Suppressor macrophage treated with lipopolysaccharide for 1 hour (primary cell): ENCODE measurements around the gene DCLK2.
A peak's percentile ranks its signal among the peaks of the same experiment; 100 is the strongest.

Experiments
- DNase-seq, 3 donors: peaks; one replicate each; pipeline ENCODE4 v3.0.0-alpha.2; 2020 to 2022

DCLK2 gene

DNA sequence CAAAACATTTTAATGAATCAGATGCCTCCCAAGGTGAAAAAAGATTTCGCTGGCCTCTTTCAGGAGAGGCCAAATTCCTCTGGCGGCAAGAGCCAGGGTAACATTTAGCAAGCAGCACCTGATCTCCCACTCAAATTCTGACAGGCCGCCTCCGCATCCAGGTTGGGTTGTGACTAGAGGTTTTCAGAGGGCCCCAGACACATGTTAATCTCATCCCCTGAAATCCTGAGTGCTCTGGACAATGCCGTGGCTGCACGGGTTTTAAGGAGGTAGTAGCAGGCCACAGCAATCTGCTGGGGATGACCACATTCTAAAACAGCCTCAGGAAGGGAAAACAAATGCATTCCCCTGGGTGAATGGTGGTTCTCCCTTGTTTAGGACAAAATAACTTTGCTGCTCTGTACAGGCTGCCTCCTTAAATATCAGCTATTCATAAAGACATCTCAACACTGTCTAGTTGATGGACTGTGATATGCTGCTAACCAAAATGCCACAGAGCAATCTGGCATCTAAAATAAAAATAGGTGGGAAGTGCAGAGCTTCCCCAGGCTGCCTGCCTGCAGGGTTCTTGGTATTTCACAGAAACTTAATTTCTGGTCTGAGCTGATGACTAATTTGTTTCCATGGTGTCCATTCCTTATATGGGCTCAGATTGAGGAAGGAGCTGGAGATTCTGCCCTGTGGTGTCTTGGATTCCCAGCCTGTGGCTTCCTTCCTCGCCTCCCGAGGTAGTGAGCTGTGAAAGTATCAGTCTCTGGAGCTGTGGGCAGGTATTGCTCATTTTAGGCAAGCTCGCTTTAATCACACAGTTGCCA lies 202.0 kb downstream of the DCLK2 start:
- DNase-seq, result peak; percentile 79 to 82 (median 80)

DNA sequence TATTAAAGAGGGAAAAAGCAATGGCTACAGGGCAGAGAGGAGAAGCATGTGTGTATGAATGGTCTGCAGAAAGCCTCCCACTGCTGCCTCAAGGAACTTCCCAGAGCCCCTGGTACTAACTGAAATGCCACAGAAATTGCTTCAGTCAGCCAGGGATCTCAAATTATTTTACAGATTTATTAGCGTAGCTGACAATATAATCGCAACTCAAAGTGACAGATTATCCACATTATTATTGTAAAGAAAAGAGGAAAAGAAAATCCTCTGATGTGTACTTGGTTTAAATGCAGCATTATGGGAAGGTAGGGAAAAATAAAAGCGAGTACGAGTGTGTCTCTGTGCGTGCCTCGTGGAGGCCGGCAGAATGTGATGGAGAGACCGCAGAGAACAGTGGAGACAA lies 202.7 kb downstream of the DCLK2 start:
- DNase-seq, result no peak

GRCh38 chr4:150283689-150284088 lies 205.4 kb downstream of the DCLK2 start:
- no peak for DNase-seq

DNA sequence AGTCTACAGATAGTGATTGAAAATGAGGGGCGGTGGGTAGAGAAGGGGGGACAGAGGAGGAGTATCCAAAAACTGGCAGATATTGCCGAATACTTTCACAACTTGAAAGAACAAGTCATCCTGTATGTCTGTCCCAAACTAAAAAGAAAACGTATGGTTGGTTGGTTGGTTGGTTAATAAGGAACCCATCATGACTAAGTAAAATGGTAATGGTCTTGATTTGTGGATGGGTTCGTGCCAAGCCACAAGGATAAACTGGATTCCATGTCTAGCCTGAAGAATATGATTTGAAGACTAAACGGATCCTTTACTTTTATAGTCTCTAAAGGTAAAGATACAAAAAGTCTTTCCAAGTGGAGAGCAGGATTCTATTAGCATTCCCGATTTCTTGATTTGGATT lies 208.4 kb downstream of the DCLK2 start:
- no peak for DNase-seq

- no peak for DNase-seq
These were observed 211.0 kb downstream of the DCLK2 start for GRCh38 chr4:150289198-150289597.

DNA sequence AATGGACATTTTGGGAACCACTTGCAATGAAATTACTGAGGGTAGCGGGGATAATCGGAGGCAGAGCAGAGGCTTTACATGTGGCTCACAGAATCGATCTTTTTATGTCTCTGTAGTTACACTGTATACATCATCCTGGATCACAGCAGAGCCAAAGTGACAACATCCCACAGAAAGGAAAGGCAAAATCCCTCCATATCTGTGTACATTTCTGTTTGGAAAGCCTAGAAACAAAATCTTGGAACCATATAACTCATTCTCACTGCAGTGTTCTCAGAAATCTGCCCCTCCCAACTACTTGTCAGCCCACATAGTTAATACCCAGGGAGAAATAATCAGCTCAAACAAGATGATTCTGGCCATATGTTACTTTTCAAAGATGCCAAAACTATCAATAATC lies 211.6 kb downstream of the DCLK2 start:
- DNase-seq, result no peak

DNA sequence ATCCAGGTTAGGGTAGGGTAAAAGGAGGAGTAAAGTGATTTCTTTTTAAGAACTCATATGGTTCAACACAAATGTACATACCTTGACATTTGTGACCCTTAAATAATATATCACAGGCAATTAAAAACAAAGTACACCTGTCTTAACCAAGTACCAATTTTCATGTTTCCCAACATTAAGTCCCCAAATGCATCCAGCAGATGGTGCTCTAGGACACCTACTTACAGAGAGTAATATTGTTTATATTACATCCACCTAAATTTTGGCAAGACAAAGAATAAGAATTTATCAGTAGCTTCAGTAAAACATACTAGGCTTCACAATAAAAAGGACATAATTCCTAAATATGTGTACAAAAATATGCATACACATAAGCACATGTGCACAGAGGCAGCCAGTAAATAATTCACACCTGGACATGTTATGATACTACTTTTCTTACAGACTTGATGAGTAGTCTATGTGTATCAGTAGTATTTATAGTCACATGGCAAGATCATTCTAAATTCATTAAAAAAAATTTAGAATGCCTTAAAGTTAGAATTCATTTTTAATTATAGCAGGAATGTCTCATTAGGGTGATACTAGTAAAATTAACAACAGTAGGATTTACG lies 219.7 kb downstream of the DCLK2 start:
- peak; percentile 65 to 72 (median 70) for DNase-seq

GRCh38 chr4:150299816-150300215 lies 221.6 kb downstream of the DCLK2 start:
- DNase-seq, result no peak

DNA sequence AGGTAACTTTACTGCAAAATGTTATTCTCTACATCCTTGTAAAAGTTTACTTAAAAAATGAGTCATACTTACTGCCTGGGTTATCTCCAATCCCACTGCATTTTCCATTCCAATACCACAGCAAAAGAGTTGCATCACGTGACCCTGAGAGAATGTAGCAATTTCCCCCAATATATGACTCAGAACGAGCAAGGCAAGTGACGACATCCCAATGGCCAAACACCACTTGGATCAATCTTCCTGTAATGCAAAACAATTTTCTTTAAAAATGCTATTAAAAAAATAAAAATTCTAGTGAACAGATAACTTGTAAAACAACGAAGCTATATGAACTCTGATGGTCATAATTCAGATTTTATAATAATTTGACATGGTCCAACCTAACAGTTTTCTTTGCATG lies 224.3 kb downstream of the DCLK2 start:
- peak; percentile 69 to 86 (median 83) for DNase-seq

GRCh38 chr4:150305995-150306394 lies 227.8 kb downstream of the DCLK2 start:
- DNase-seq, result no peak

GRCh38 chr4:150306719-150307118 lies 228.5 kb downstream of the DCLK2 start:
- DNase-seq, result no peak
